A549 (cell line): ENCODE data around the gene RFPL2.
"Not testable (repeated sequence)": the region's sequence is repeated elsewhere in the genome, so short reads cannot be mapped to it uniquely, and the experiment has no call there.

ENCODE experiments used
- EHF ChIP-seq: fragments of 250-450 bp; sonication (Bioruptor Pico); IDR thresholded peaks from 2 replicates; pipeline ENCODE4 v1.5.0; 2020; ENCODE audit warnings: mild to moderate bottlenecking
- HDAC2 ChIP-seq: fragments of 200-600 bp; sonication (generic); IDR thresholded peaks from 2 replicates; pipeline ENCODE4 v1.6.1; 2016
- MAFK ChIP-seq: fragments of 450-650 bp; IDR thresholded peaks from 2 replicates; pipeline ENCODE4 v1.6.1; 2014; ENCODE audit not compliant: partially characterized antibody
- MAZ ChIP-seq: fragments of 150-350 bp; IDR thresholded peaks from 2 replicates; pipeline ENCODE4 v1.6.1; 2014; ENCODE audit warnings: antibody characterized with exemption, low read depth, low read length, borderline replicate concordance
- POLR2A ChIP-seq: IDR thresholded peaks from 2 replicates; pipeline ENCODE4 v1.6.1; 2012; ENCODE audit warnings: mild to moderate bottlenecking, low read length
- ZC3H11A ChIP-seq: fragments of 450-650 bp; IDR thresholded peaks from 2 replicates; pipeline ENCODE4 v1.6.1; 2014; ENCODE audit warnings: antibody characterized with exemption, mild to moderate bottlenecking
- ZFP36 ChIP-seq: fragments of 450-650 bp; IDR thresholded peaks from 2 replicates; pipeline ENCODE4 v1.6.1; 2014; ENCODE audit warnings: borderline replicate concordance; ENCODE audit not compliant: partially characterized antibody
- TF ChIP-seq, protein P1 (sequence below): fragments of >200 bp; sonication (Bioruptor Twin); formaldehyde crosslinking; IDR thresholded peaks from 3 replicates; pipeline ENCODE4 v1.5.1; 2016
- TF ChIP-seq, protein P2 (sequence below): fragments of 200-600 bp; sonication (generic); IDR thresholded peaks from 2 replicates; pipeline ENCODE4 v1.6.1; 2016; ENCODE audit warnings: antibody characterized with exemption, mild to moderate bottlenecking, moderate library complexity
- TF ChIP-seq, protein P3 (sequence below): IDR thresholded peaks from 2 replicates; pipeline ENCODE4 v1.6.1; 2012
- TF ChIP-seq, protein P4 (sequence below): fragments of 150-350 bp; IDR thresholded peaks from 2 replicates; pipeline ENCODE4 v1.6.1; 2014; ENCODE audit warnings: low read depth, mild to moderate bottlenecking, low read length

DNA sequence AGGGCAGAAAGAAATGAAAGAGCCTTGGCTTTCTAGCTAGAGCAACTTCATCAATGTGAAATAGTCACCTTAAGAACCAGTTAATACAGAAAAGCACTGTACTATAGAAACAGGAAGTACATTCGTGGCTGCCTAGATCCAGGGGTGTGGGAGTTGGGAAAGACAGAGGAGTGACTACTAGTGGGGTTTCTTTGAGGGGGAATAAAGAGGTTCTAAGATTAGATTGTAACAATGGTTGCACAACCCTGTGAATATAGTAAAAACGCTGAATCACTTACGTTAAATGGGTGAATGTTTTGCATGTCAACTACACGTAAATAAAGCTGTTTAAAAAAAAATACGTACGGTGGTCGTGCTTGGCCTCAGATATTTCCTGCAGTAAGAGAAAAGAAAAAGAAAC lies 54.2 kb downstream of the RFPL2 start:
- TF ChIP-seq EHF (CRISPR knock-in tag); MAZ; HDAC2; POLR2A; ZC3H11A; ZFP36; MAFK: not testable (repeated sequence)
- TF ChIP-seq, protein P1, sequence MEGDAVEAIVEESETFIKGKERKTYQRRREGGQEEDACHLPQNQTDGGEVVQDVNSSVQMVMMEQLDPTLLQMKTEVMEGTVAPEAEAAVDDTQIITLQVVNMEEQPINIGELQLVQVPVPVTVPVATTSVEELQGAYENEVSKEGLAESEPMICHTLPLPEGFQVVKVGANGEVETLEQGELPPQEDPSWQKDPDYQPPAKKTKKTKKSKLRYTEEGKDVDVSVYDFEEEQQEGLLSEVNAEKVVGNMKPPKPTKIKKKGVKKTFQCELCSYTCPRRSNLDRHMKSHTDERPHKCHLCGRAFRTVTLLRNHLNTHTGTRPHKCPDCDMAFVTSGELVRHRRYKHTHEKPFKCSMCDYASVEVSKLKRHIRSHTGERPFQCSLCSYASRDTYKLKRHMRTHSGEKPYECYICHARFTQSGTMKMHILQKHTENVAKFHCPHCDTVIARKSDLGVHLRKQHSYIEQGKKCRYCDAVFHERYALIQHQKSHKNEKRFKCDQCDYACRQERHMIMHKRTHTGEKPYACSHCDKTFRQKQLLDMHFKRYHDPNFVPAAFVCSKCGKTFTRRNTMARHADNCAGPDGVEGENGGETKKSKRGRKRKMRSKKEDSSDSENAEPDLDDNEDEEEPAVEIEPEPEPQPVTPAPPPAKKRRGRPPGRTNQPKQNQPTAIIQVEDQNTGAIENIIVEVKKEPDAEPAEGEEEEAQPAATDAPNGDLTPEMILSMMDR: not testable (repeated sequence)
- TF ChIP-seq, protein P2, sequence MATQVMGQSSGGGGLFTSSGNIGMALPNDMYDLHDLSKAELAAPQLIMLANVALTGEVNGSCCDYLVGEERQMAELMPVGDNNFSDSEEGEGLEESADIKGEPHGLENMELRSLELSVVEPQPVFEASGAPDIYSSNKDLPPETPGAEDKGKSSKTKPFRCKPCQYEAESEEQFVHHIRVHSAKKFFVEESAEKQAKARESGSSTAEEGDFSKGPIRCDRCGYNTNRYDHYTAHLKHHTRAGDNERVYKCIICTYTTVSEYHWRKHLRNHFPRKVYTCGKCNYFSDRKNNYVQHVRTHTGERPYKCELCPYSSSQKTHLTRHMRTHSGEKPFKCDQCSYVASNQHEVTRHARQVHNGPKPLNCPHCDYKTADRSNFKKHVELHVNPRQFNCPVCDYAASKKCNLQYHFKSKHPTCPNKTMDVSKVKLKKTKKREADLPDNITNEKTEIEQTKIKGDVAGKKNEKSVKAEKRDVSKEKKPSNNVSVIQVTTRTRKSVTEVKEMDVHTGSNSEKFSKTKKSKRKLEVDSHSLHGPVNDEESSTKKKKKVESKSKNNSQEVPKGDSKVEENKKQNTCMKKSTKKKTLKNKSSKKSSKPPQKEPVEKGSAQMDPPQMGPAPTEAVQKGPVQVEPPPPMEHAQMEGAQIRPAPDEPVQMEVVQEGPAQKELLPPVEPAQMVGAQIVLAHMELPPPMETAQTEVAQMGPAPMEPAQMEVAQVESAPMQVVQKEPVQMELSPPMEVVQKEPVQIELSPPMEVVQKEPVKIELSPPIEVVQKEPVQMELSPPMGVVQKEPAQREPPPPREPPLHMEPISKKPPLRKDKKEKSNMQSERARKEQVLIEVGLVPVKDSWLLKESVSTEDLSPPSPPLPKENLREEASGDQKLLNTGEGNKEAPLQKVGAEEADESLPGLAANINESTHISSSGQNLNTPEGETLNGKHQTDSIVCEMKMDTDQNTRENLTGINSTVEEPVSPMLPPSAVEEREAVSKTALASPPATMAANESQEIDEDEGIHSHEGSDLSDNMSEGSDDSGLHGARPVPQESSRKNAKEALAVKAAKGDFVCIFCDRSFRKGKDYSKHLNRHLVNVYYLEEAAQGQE: not testable (repeated sequence)
- TF ChIP-seq, protein P3, sequence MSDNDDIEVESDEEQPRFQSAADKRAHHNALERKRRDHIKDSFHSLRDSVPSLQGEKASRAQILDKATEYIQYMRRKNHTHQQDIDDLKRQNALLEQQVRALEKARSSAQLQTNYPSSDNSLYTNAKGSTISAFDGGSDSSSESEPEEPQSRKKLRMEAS: not testable (repeated sequence)
- TF ChIP-seq, protein P4, sequence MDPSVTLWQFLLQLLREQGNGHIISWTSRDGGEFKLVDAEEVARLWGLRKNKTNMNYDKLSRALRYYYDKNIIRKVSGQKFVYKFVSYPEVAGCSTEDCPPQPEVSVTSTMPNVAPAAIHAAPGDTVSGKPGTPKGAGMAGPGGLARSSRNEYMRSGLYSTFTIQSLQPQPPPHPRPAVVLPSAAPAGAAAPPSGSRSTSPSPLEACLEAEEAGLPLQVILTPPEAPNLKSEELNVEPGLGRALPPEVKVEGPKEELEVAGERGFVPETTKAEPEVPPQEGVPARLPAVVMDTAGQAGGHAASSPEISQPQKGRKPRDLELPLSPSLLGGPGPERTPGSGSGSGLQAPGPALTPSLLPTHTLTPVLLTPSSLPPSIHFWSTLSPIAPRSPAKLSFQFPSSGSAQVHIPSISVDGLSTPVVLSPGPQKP: not testable (repeated sequence)
